SK-N-MC (cell line): ENCODE measurements around the gene LHFPL6.

Experiments used
- DNase-seq: peaks from one replicate; pipeline ENCODE4 v3.0.0-alpha.2; 2011; ENCODE audit warnings: low read depth, low spot score
- H3K27ac ChIP-seq: fragments of 200-600 bp; sonication (generic); 2 replicates; pipeline ENCODE4 v1.5.1; 2016; ENCODE audit warnings: mixed run types
- H3K36me3 ChIP-seq: fragments of 200-600 bp; sonication (generic); 2 replicates; pipeline ENCODE4 v1.6.1; 2017; ENCODE audit warnings: antibody characterized with exemption, low read length, mixed read lengths; ENCODE audit not compliant: insufficient read depth
- H3K4me3 ChIP-seq: fragments of 200-600 bp; sonication (generic); 2 replicates; pipeline ENCODE4 v1.5.1; 2016
- H3K9ac ChIP-seq: fragments of 200-600 bp; sonication (generic); 2 replicates; pipeline ENCODE4 v1.8.0; 2017; ENCODE audit warnings: mixed run types, mixed read lengths; ENCODE audit not compliant: insufficient read length
- H3K9me3 ChIP-seq: fragments of 200-600 bp; sonication (generic); 2 replicates; pipeline ENCODE4 v1.6.1; 2017; ENCODE audit warnings: low read depth, mild to moderate bottlenecking, antibody characterized with exemption, low read length, moderate library complexity, mixed read lengths
- EZH2 ChIP-seq: fragments of 200-600 bp; sonication (generic); IDR thresholded peaks from one replicate; pipeline ENCODE4 v1.6.1; 2017; ENCODE audit warnings: antibody characterized with exemption
- FOXP2 ChIP-seq: optimal IDR thresholded peaks from 2 replicates; pipeline ENCODE3; 2011; ENCODE audit warnings: mild to moderate bottlenecking, moderate library complexity; ENCODE audit not compliant: insufficient read depth; ENCODE audit errors: extremely low read length, control extremely low read depth
- POLR2AphosphoS5 ChIP-seq: IDR thresholded peaks from 2 replicates; pipeline ENCODE4 v1.6.1; 2012; ENCODE audit warnings: mild to moderate bottlenecking, low read depth, low read length, borderline replicate concordance

The LHFPL6 gene

DNA sequence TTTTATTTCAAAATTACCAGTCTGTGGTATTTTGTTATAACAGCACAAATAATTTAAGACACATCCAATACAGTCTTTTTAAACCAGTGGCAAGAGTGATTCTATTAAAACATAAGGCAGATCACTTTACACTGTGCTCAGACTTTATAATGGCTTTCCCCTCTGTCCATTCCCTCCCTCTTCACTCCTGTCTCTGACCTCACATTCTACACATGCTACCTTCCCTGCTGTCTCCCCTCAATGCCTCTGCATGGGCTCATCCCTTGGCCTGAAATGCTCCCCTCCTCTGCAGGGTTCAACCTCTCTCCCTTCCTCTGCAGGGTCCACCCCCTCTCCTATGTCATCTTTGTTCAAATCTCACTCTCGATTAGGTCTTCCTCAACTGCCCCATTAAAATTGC is 170.8 kb downstream of the LHFPL6 start:
- Histone ChIP-seq H3K9ac (no peak overlapping the region), H3K27ac (no peak overlapping the region), H3K36me3 (peaks cover 4% of the 10 kb centered on the region; the same call in 1 of the 2 replicates), H3K4me3 (no peak overlapping the region), H3K9me3 (no peaks in the 10 kb centered on the region)
- TF ChIP-seq FOXP2 (no peak), POLR2AphosphoS5 (no peak), EZH2 (no peak)
- DNase-seq = no peak

DNA sequence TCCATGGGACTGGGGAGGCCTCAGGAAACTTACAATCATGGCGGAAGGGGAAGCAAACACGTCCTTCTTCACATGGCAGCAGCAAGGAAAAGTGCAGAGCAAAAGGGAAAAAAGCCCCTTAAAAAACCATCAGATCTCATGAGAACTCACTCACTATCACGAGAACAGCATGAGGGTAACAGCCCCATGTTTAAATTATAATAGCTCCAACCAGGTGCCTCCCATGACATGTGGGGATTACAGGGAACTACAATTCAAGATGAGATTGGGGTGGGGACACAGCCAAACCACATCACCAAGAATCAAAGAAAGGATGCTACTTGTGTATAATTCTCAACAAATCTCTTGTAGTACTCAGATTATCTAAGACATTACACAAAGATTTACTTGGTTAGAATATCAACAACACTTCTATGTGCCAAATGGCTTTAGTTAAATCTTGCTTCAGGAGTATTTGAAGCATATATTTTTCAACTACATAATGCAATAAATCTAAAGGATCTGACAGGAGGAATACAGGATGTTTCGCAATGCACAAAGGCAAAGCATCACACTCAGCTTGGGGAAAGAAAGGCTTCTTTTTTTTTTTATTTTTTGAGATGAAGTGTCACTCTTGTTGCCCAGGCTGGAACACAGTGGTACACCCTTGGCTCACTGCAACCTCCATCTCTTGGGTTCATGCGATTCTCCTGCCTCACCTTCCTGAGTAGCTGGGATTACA is 180.0 kb downstream of the LHFPL6 start:
- H3K36me3 ChIP-seq = no peaks in the 10 kb centered on the region
- H3K27ac ChIP-seq = no peak overlapping the region
- DNase-seq = no peak
- H3K9me3 ChIP-seq = no peaks in the 10 kb centered on the region
- H3K9ac ChIP-seq = no peak overlapping the region
- TF ChIP-seq EZH2 = no peak
- TF ChIP-seq POLR2AphosphoS5 = no peak
- no peak for TF ChIP-seq FOXP2
- H3K4me3 ChIP-seq = no peak overlapping the region

DNA sequence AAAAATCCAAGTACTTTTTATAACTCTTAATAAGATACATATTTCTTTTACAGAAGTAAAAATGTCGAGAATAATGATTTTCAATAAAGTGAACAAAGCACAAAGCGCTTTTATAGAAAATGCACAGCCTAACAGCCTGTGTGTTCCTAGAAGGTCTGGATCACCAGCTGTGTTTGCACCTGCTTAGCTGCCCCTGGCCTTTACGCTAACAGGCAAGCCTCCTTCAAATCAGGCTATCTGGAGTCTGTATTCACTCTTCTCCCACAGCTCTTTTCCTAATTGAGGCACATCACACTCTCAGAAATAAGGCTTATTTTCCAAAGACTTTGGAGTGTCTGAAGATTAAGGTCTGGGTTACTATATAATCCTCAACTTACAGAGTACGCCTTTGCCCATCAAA is 183.1 kb downstream of the LHFPL6 start:
- H3K9ac ChIP-seq = no peak overlapping the region
- TF ChIP-seq FOXP2 (no peak), EZH2 (no peak), POLR2AphosphoS5 (no peak)
- no peak for DNase-seq
- H3K4me3 ChIP-seq = no peak overlapping the region
- H3K9me3 ChIP-seq = no peaks in the 10 kb centered on the region
- H3K27ac ChIP-seq = no peak overlapping the region
- H3K36me3 ChIP-seq = no peaks in the 10 kb centered on the region

DNA sequence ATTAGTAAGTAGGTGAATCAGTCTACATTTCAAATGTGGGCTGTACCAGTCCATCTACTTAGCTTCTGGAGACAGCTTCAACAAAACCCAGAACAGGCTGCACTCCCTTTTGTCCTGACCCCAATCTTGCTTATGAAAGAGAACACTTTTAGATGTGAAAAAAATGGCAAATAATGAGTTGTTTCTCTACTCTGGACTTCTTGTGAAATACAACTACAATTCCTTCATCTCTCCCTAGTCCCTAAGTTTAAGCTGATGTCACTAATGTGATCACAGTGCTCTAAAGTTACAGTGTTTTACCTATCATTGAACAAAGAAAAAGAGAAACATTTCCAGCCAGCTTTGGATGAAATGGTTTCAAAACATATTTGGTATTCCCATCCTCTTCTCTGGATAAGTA is 183.9 kb downstream of the LHFPL6 start:
- no peak overlapping the region for H3K27ac ChIP-seq
- DNase-seq = no peak
- H3K9me3 ChIP-seq = no peaks in the 10 kb centered on the region
- no peak overlapping the region for H3K9ac ChIP-seq
- TF ChIP-seq FOXP2 = no peak
- no peak for TF ChIP-seq POLR2AphosphoS5
- no peak for TF ChIP-seq EZH2
- H3K4me3 ChIP-seq = no peak overlapping the region
- no peaks in the 10 kb centered on the region for H3K36me3 ChIP-seq

DNA sequence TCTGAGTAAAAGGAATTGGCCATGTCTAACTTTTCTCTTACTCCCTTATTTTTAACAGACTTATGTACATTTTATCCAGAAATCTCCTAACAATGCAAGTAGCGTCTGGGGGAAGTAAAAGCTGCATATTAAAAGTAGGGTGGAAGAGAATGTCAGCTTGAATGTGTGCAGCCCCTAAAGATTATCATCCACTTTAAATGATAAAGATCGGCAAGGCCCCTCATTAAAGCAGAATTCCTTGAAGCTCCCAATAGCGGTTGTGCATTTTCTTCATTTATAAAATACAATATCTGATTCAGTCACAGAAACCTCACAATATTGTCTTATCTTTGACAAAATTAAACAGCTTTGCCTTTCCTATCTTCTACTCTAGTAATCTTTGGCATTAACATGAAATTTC is 184.6 kb downstream of the LHFPL6 start:
- no peak for DNase-seq
- Histone ChIP-seq H3K9me3 (no peaks in the 10 kb centered on the region), H3K36me3 (no peaks in the 10 kb centered on the region), H3K9ac (no peak overlapping the region), H3K27ac (no peak overlapping the region), H3K4me3 (no peak overlapping the region)
- TF ChIP-seq POLR2AphosphoS5 (no peak), EZH2 (no peak), FOXP2 (no peak)

DNA sequence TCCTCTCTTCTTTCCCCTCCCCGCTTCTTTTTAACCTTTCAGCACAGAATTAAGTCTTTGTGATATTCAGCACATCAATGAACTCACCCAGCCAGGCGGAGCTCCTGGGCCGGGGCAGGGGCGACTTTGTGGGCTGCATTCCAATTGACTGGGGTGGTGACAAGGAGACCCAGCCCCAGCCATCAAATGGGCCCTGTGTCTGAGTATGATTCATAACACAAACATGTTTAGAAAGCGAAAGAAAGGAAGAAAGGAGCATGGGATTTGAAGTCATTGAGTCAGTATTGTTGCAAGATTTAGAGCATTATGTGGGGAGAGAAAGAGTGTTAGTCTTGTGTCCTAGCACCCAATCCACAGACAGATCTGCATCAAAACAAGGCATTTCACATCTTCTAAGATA is 185.3 kb downstream of the LHFPL6 start:
- DNase-seq = no peak
- Histone ChIP-seq H3K9me3 (no peaks in the 10 kb centered on the region), H3K9ac (no peak overlapping the region), H3K36me3 (no peaks in the 10 kb centered on the region), H3K4me3 (no peak overlapping the region), H3K27ac (no peak overlapping the region)
- no peak for TF ChIP-seq POLR2AphosphoS5
- no peak for TF ChIP-seq EZH2
- TF ChIP-seq FOXP2 = no peak

DNA sequence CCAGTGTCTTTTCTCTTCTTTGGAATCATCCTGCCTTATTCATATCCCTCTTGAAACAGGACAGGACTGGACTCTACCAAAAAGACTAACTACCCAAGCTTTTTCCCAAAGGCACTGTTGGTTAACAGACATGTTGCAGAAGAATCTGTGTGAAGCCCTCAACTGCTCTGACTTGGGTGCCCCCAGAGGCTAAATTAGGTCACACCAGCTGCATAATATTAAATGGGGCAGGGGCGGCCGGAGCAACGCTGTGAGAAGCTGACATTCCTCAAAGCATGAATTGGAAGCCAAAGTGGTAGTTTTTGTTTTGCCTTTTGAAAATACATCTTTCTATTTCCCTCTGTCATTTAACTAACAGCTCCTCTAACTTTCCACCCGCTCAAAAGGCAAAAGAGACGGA is 185.9 kb downstream of the LHFPL6 start:
- Histone ChIP-seq H3K9me3 (no peaks in the 10 kb centered on the region), H3K4me3 (peak overlapping the region; percentile 44), H3K27ac (0 out of 2 replicates have a peak overlapping the region, but pooled peaks have one; percentile 3), H3K9ac (no peak overlapping the region), H3K36me3 (no peaks in the 10 kb centered on the region)
- no peak for DNase-seq
- no peak for TF ChIP-seq FOXP2
- no peak for TF ChIP-seq EZH2
- no peak for TF ChIP-seq POLR2AphosphoS5

DNA sequence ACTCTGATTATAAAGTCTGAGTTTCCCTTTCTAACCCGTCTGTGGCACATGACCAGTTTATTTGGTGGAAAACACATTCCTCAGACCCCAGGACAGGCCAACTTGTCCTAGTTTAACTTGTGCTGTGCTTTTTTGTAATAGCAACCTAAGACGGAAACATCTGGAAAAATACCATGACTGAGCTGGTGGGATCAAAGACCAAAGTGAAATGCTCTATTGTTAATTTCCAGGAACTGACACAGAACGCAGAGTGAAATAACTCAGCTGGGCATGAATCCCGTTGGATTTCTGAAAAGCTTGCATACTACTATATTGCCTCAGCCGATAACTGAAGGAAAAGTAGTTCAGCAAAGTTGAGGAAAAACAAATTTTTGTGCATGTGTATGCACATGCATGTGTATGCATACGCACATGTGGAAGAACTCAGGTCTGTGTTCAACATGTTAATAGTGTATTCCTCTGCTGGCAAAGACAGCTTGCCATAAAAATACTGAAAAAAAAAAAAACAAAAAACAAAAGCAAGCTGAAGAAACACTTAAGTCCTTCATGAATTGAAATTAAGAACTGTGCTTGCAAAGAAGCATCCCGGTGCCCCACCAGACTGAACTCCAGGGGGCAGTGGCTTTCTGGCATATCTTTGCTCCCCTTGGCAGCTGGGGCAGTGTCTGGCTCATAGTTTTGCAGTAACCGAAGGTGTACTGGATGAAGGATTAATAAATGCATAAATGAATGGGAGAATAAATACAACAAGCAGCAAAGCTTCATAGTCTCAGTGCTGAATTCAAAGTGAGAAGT is 187.8 kb downstream of the LHFPL6 start:
- no peak overlapping the region for H3K9ac ChIP-seq
- no peak for DNase-seq
- no peaks in the 10 kb centered on the region for H3K9me3 ChIP-seq
- H3K36me3 ChIP-seq = no peaks in the 10 kb centered on the region
- no peak overlapping the region for H3K4me3 ChIP-seq
- no peak for TF ChIP-seq EZH2
- TF ChIP-seq POLR2AphosphoS5 = no peak
- TF ChIP-seq FOXP2 = no peak
- no peak overlapping the region for H3K27ac ChIP-seq

DNA sequence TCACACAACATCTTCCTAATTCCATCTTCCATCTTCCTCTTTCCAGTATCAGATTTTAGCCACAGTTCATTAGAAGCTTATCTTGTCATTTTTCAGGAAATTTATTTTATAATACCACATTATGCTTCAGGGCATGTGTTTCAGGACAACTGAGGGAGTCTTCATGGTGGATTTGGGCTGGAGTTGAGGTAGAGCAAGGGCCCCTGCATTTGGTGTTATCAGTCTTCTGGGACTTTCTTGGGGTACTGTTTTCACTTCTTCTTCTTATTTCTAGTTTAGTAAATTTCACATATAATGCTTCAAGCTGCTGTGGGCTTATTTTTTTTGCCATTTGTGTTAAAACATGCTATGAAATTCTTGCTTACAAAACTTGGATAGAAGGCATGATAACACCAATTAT is 188.7 kb downstream of the LHFPL6 start:
- Histone ChIP-seq H3K27ac (peak overlapping the region; percentile 32; the same call in 1 of the 2 replicates), H3K36me3 (no peaks in the 10 kb centered on the region), H3K4me3 (no peak overlapping the region), H3K9ac (no peak overlapping the region), H3K9me3 (no peaks in the 10 kb centered on the region)
- DNase-seq = no peak
- TF ChIP-seq POLR2AphosphoS5 (no peak), FOXP2 (no peak), EZH2 (no peak)
